ENCODE data around the gene SLC9A8. TPM values are rescaled to one million over a fixed set of nuclear protein-coding genes. Genes with fewer than 3 reads are reported as not detected.

Gene SLC9A8
- total and polyA plus RNA-seq, 9 of the 15 experiments (the other 6 are each of a cell fraction or from before 2014, with no cell fraction given), result 0.56 to 9.7 (median 5.0) TPM

DNA sequence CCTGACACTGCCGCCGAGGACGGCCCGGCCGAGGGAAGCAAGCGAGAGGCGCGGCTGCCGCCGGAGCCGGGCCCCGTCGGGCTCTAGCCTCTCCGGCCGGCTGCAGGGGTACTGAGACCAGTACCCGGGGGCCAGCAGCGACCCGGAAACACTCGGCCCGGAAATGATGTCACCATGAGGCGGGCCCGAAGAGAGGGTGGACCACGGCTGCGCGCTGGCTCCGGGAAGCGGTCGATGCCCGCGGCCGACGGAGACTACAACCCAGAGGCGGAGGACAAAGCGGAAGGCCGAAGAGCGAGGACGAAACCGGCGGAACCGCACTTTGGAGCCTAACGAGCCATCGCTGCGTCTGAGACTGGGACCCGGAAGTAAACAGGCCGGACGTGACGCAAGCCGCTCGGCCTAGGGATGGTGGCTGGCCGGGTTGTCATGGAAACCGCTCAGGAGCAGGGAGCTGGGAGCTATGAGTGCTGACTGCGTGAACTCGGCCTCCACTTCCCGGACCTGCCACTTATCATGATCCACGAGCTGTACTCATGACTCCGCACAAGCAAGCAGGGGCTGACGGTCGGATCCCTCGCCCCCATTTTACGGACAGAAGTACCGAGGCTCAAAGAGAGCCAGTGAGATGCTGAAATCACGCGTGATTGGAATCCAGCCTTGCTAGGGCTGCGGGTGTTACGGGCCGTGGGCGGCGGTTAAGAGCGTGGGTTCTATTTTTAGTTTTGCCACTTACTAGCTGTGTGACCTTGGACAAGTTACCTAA, 102.9 kb downstream of the SLC9A8 start, which contains the start of gene SPATA2 (continued):
- TF ChIP-seq SOX6 (IDR thresholded peaks at IDR 0.05) (0 out of 2 replicates have a peak, but pooled peaks have one; percentile 34), ZNF165 (CRISPR knock-in tag; IDR thresholded peaks at IDR 0.05; ENCODE audit: borderline replicate concordance) (no peak), GATAD2B (IDR thresholded peaks at IDR 0.05; ENCODE audit: borderline replicate concordance) (no peak), ZC3H4 (CRISPR knock-in tag; IDR thresholded peaks at IDR 0.05; ENCODE audit: borderline replicate concordance) (peak; percentile 75; the same call in 1 of the 2 replicates), E2F8 (IDR thresholded peaks at IDR 0.05; ENCODE audit: low read depth, partially characterized antibody) (peak; percentile 96), WHSC1 (IDR thresholded peaks at IDR 0.05; ENCODE audit: low read length) (no peak), BRD9 (IDR thresholded peaks at IDR 0.05; ENCODE audit: low read depth, partially characterized antibody) (peak; percentile 96), ADNP (tag; IDR thresholded peaks at IDR 0.05) (peak; percentile 99), ZNF143 (CRISPR knock-in tag; IDR thresholded peaks at IDR 0.05) (no peak), ZNF778 (CRISPR knock-in tag; IDR thresholded peaks at IDR 0.05) (no peak), ZFX (CRISPR knock-in tag; IDR thresholded peaks at IDR 0.05) (peak; percentile 82), PML (IDR thresholded peaks at IDR 0.05; ENCODE audit: low read length) (no peak), ZSCAN29 (IDR thresholded peaks at IDR 0.05) (peak; percentile 87; the same call in 1 of the 2 replicates), NR0B1 (IDR thresholded peaks at IDR 0.05; ENCODE audit: partially characterized antibody) (no peak), TCF3 (CRISPR knock-in tag; IDR thresholded peaks at IDR 0.05) (no peak; the same call in 1 of the 2 replicates), XRCC3 (IDR thresholded peaks at IDR 0.05) (no peak), ERF (CRISPR knock-in tag; IDR thresholded peaks at IDR 0.05) (peak; percentile 22; the same call in 1 of the 2 replicates), SLC30A9 (CRISPR knock-in tag; IDR thresholded peaks at IDR 0.05) (no peak), SIN3B (IDR thresholded peaks at IDR 0.05; ENCODE audit: low read depth) (peak; percentile 87), POLR2G (IDR thresholded peaks at IDR 0.05; ENCODE audit: low read depth, low read length) (peak; percentile 96), ZBTB11 (CRISPR knock-in tag; IDR thresholded peaks at IDR 0.05) (peak in 1 of 3 experiments; percentile 87; a peak in 5 of 6 replicates), PHTF2 (CRISPR knock-in tag; IDR thresholded peaks at IDR 0.05) (no peak)

Data from K562 (cell line).